HepG2 (cell line): Measurements from ENCODE around the gene THAP5. TPM values are rescaled to one million over a fixed set of nuclear protein-coding genes. Genes with fewer than 3 reads are reported as not detected.

Experiments used
- ATAC-seq: fragments of 200-7000 bp; cut with Tn5 transposase; 3 replicates; pipeline ENCODE4 v1.9.1; 2020; ENCODE audit warnings: mild to moderate bottlenecking, moderate library complexity
- BruUV-seq: library from RNA; stranded (reverse); fragments of 400-500 nt; replicated peaks from 2 replicates; lab custom pipeline; 2021; lab: Mats Ljungman, UMichigan
- CTCF ChIA-PET: fragments of 300-600 bp; formaldehyde crosslinking; extraction: SDS; loops from one replicate; lab custom pipeline; 2021; ENCODE audit warnings: low total read pairs, inconsistent platforms, low intra/inter-chr PET ratio; lab: Yijun Ruan, JAX
- POLR2A ChIA-PET: fragments of 350-600 bp; sonication (Branson Sonifier 250); formaldehyde crosslinking; loops from one replicate; lab custom pipeline; 2020; ENCODE audit warnings: antibody characterized with exemption, inconsistent platforms; lab: Yijun Ruan, JAX
- DNase-seq: peaks from one replicate; pipeline ENCODE4 v3.0.0-alpha.2; 2015; ENCODE audit warnings: low spot score
- FAIRE-seq: peaks from 3 replicates; lab custom pipeline; 2011; peaks lifted over from hg19 to GRCh38; lab: Jason Lieb, UNC
- H2AFZ ChIP-seq: one replicate; pipeline ENCODE4 v1.6.1; 2011; ENCODE audit warnings: low read length, inconsistent platforms
- H3K27ac ChIP-seq: fragments of 300-600 bp; 3 replicates; pipeline ENCODE4 v1.8.0; 2011; ENCODE audit warnings: mixed run types, mild to moderate bottlenecking, mixed read lengths, low read length, inconsistent platforms; ENCODE audit not compliant: insufficient read depth; ENCODE audit errors: extremely low read length
- H3K27me3 ChIP-seq, 2 experiments: fragments of 200-600 bp in 1 of 2; 2 replicates in 1 of 2; 3 replicates in 1 of 2; pipeline versions ENCODE4 v1.6.0 to v1.8.0; 2011; ENCODE audit warnings: low read length in 2 of 2, mild to moderate bottlenecking in 2 of 2, moderate library complexity in 2 of 2, inconsistent platforms in 1 of 2; ENCODE audit not compliant: insufficient read depth in 2 of 2, control insufficient read depth in 1 of 2
- H3K36me3 ChIP-seq, 2 experiments: fragments of 200-600 bp in 1 of 2; replicated peaks in 1 of 2; 2 replicates in 1 of 2; 3 replicates in 1 of 2; pipeline versions ENCODE4 v1.5.1 to v1.8.0; 2011; ENCODE audit warnings: low read length in 2 of 2, inconsistent platforms in 1 of 2; ENCODE audit not compliant: insufficient read depth in 2 of 2, control insufficient read depth in 1 of 2
- H3K4me1 ChIP-seq: 2 replicates; pipeline ENCODE4 v1.5.1; 2012; ENCODE audit warnings: low read length, inconsistent platforms; ENCODE audit not compliant: insufficient read depth
- H3K4me2 ChIP-seq: 2 replicates; pipeline ENCODE4 v1.6.0; 2011; ENCODE audit warnings: low read depth, low read length, inconsistent platforms
- H3K4me3 ChIP-seq, 3 experiments: fragments of 200-600 bp in 1 of 3; sonication (generic), shearing (Covaris generic) in 1 of 3; replicated peaks in 1 of 3; 2 replicates each; pipeline ENCODE4 v1.5.1; 2011 to 2016; ENCODE audit warnings: low read length in 3 of 3, inconsistent platforms in 2 of 3, low read depth in 2 of 3, mild to moderate bottlenecking in 2 of 3, control low read depth in 1 of 3, mixed read lengths in 1 of 3; ENCODE audit not compliant: insufficient read depth in 1 of 3
- H3K79me2 ChIP-seq: one replicate; pipeline ENCODE4 v1.6.1; 2011; ENCODE audit warnings: low read length, inconsistent platforms; ENCODE audit not compliant: insufficient read depth
- H3K9ac ChIP-seq: 2 replicates; pipeline ENCODE4 v1.6.0; 2011; ENCODE audit warnings: mild to moderate bottlenecking, low read depth, low read length, inconsistent platforms; ENCODE audit not compliant: insufficient read depth
- H3K9me3 ChIP-seq: 2 replicates; pipeline ENCODE4 v1.5.1; 2012; ENCODE audit warnings: mild to moderate bottlenecking, low read length
- H4K20me1 ChIP-seq: 2 replicates; pipeline ENCODE4 v1.6.0; 2011; ENCODE audit warnings: inconsistent platforms, mild to moderate bottlenecking, low read length, moderate library complexity; ENCODE audit not compliant: insufficient read depth
- CAMTA2 ChIP-seq: sonication (generic); formaldehyde crosslinking; IDR thresholded peaks from 2 replicates; pipeline ENCODE4 v1.4.0; 2020; ENCODE audit warnings: mild to moderate bottlenecking, missing genetic modification reagents, borderline replicate concordance
- GATAD1 ChIP-seq: IDR thresholded peaks from 2 replicates; pipeline ENCODE4 v1.6.1; 2016; ENCODE audit warnings: missing genetic modification reagents, missing compliant biosample characterization
- HMG20B ChIP-seq: conservative IDR thresholded peaks from 2 replicates; pipeline ENCODE4 v1.6.1; 2016; ENCODE audit warnings: missing genetic modification reagents, missing compliant biosample characterization
- KDM1A ChIP-seq: IDR thresholded peaks from 2 replicates; pipeline ENCODE4 v1.6.1; 2016; ENCODE audit warnings: missing compliant biosample characterization
- MTA3 ChIP-seq: sonication (generic); formaldehyde crosslinking; IDR thresholded peaks from 2 replicates; pipeline ENCODE4 v1.4.0; 2020; ENCODE audit warnings: missing genetic modification reagents
- PRPF4 ChIP-seq: fragments of 200-400 bp; formaldehyde crosslinking; IDR thresholded peaks from 2 replicates; pipeline ENCODE4 v1.6.1; 2016; ENCODE audit warnings: low read length, low read depth; ENCODE audit not compliant: poor library complexity, severe bottlenecking
- TGIF2 ChIP-seq: IDR thresholded peaks from 2 replicates; pipeline ENCODE4 v1.6.1; 2016; ENCODE audit warnings: control low read depth, missing compliant biosample characterization
- ZNF232 ChIP-seq: sonication (generic); formaldehyde crosslinking; IDR thresholded peaks from 2 replicates; pipeline ENCODE4 v1.4.0; 2020; ENCODE audit warnings: missing genetic modification reagents, borderline replicate concordance
- ZNF577 ChIP-seq: sonication (generic); formaldehyde crosslinking; IDR thresholded peaks from 2 replicates; pipeline ENCODE4 v1.4.0; 2020; ENCODE audit warnings: mild to moderate bottlenecking, low read depth, missing genetic modification reagents, borderline replicate concordance
- ZSCAN29 ChIP-seq: sonication (generic); formaldehyde crosslinking; conservative IDR thresholded peaks from 2 replicates; pipeline ENCODE4 v1.4.0; 2020; ENCODE audit warnings: mild to moderate bottlenecking, missing genetic modification reagents
- WGBS: methylation state at CpG from one replicate; pipeline ENCODE4 v1.1.6; 2017; ENCODE audit warnings: low lambda C conversion rate; 5-methylcytosine and 5-hydroxymethylcytosine counted together
- in situ Hi-C: cut with HindIII; loops from 2 replicates; pipeline ENCODE4 v1.10.0; 2017; ENCODE audit warnings: low pct_unique_long_range_greater_than_20kb; ENCODE audit not compliant: extremely low pct_ligation_motif_present
- intact Hi-C: fragments of 100-400 bp; cut with micrococcal nuclease; formaldehyde crosslinking; loops from one replicate; pipeline ENCODE4 v1.10.0; 2022; ENCODE audit not compliant: unreplicated experiment
- polyA plus RNA-seq, 8 experiments: library from polyadenylated mRNA; depleted of rRNA in 3 of 8; stranded (reverse) in 7 of 8; unstranded in 1 of 8; fragments of >200 nt; fragmentation: Illumina TruSeq in 4 of 8; extraction: Trizol in 4 of 8; gene quantifications; 2 replicates each; pipeline versions ENCODE4 v1.2.1 to v1.2.3, GENCODE V29; 2011 to 2016; ENCODE audit warnings: low read depth in 4 of 8, missing spikeins in 1 of 8, mixed read lengths in 1 of 8; ENCODE audit not compliant: insufficient read depth in 1 of 8
- total RNA-seq, 5 experiments: library from RNA; depleted of rRNA; stranded (reverse); fragments of >200 nt; fragmentation: Illumina TruSeq; extraction: Trizol; gene quantifications; 2 replicates each; pipeline ENCODE4 v1.2.3, GENCODE V29; 2016; ENCODE audit warnings: low read depth in 1 of 5

Gene THAP5
- total and polyA plus RNA-seq, 2 of the 13 experiments (the other 11 are each of a cell fraction or from before 2014, with no cell fraction given), result 3.6 to 11.8 TPM

- BruUV-seq, result no TSS peak
- CTCF ChIA-PET, result no interaction called here
- no peaks in the 10 kb centered on the region for H3K79me2 ChIP-seq
- H4K20me1 ChIP-seq, result no peaks in the 10 kb centered on the region
- POLR2A ChIA-PET, result interaction anchor here (0.8 kb wide), 1 partner anchor 9 kb away, joined by 3 read pairs; no protein-coding TSS in a partner anchor
- no peak overlapping the region for H3K9ac ChIP-seq
- DNase-seq, result no peak
- no peaks in the 10 kb centered on the region for H3K9me3 ChIP-seq
- intact Hi-C loops (no loop called here), in situ Hi-C loops (loop anchor here (25.0 kb wide), 1 partner anchor 1483 kb away; no protein-coding TSS in a partner anchor)
- peaks cover 6% of the 10 kb centered on the region for H3K4me1 ChIP-seq
- ATAC-seq, result no peak
- H3K4me3 ChIP-seq, result no peak overlapping the region
- H3K27ac ChIP-seq, result no peak overlapping the region
- H3K4me2 ChIP-seq, result no peak overlapping the region
- FAIRE-seq, result no peak
- no peak overlapping the region for H2AFZ ChIP-seq
- TF ChIP-seq HMG20B, result no peak
- TF ChIP-seq PRPF4, result no peak
- TF ChIP-seq ZNF232 (CRISPR knock-in tag), result no peak
- no peak for TF ChIP-seq MTA3 (CRISPR knock-in tag)
- TF ChIP-seq GATAD1, result no peak
- TF ChIP-seq ZNF577 (CRISPR knock-in tag), result no peak
- no peak for TF ChIP-seq CAMTA2 (CRISPR knock-in tag)
- no peak for TF ChIP-seq TGIF2 (CRISPR knock-in tag)
- TF ChIP-seq ZSCAN29 (CRISPR knock-in tag), result no peak
- TF ChIP-seq KDM1A, result no peak
- 30% methylated on average over 10 of the region's 11 CpGs for WGBS
- no peaks in the 10 kb centered on the region for H3K36me3 ChIP-seq
- H3K27me3 ChIP-seq, result peaks cover 0 to 7% of the 10 kb centered on the region in 2 experiments; a peak in 1 of 5 replicates
Measured at GRCh38 chr7:108604307-108605077, 35.0 kb upstream of the THAP5 start.
